T47D (cell line): Measurements from ENCODE around the gene PDE4D.

Experiments used
- DNase-seq, 2 experiments: peaks; one replicate each; pipeline versions ENCODE4 v3.0.0 to v3.0.0-alpha.2; 2011 to 2012; ENCODE audit warnings: low read depth in 1 of 2, low spot score in 1 of 2
- JUND ChIP-seq: IDR thresholded peaks from 2 replicates; pipeline ENCODE4 v1.6.1; 2012; ENCODE audit warnings: low read depth
- in situ Hi-C: cut with HindIII; loops from 2 replicates; pipeline ENCODE4 v1.10.0; 2016; ENCODE audit warnings: low sequenced_read_pairs, low pct_unique_long_range_greater_than_20kb

The PDE4D gene

DNA sequence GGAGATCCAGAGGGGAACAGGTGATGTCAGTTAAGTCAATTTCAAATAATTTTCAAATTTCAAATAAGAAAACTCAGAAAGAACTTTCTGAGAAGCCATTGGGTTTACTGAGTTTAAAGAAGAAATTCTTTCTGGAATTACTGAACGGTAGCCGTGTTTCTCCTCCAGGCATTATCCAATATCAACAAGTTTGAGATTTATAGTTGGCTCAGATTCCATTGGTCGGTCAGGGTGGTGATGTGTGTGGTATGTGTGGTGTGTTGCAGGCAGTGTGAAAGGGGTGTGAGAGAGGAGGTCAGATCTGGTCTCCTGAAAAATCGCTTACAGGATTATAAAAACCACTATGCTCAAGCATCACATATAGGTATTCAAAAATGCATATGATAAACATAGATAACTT is 60.1 kb downstream of the PDE4D start:
- TF ChIP-seq JUND = no peak
- in situ Hi-C loops = no loop called here
- no peak for DNase-seq

DNA sequence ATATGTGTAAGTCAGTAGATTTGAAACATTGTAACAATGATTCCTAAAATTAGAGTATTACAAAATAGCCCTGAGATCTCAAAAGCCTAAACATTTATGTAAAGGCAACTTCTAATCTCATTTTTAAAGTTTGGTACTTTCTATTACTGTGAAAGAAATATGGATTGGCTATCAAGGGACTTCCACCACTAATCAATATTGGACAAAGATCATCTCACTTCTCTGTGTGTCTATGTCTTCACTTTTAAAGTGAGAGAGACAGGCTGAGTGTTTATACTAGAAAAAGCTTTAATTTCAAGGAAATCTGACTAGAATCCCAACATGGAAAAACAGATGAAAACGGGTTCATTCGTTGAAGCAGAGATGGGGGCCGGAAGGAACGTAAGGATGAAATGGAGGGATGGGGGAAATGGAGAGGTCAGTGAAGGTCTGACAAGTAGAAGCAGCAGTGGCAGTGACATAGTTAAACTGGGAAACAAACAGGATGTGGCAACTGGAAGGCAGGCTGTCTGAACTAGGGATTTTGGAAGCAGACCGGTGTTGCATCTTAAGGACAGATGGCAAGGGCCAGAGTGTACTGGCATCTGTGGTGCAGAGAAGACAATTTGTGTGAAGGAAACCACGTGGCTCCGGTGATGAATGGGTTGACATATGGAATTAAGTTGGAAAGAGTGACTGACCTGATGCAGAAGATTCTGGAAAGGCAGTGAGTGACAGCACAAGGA is 60.8 kb downstream of the PDE4D start:
- TF ChIP-seq JUND = no peak
- no peak for DNase-seq
- in situ Hi-C loops = no loop called here

DNA sequence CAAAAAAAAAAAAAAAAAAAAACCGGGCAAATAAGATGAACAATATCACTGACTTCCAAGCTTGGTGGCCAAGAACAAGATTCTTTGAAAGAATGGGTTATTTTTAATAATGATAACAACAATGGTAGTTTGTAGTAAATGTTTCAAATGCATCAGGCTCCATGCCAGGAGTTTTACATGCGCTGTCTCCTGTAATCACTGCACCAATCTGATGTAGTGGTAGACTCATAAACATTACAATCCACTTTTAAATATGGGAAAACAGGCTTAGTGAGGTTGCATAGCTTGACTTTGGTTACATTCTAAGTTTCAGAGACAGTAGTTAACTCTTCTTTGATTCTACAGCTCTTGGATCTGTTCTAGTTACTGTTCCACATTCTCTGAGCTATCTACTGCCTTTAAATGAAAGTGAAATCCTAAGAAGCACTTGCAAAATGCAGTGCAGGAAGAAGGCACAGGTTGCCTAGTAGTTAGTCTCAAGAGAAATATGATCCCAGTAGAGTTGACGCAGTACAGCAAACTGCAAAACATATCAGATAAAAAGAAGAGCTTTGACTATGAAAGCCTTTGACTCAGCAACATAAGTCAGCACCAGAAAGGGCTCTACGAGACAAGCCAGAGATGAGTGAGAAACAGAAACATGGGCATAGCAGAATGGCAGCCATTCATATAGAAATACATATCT is 62.1 kb downstream of the PDE4D start:
- peak in 1 of 2 experiments; percentile 58 for DNase-seq
- TF ChIP-seq JUND = no peak; the same call in 1 of the 2 replicates
- in situ Hi-C loops = no loop called here

DNA sequence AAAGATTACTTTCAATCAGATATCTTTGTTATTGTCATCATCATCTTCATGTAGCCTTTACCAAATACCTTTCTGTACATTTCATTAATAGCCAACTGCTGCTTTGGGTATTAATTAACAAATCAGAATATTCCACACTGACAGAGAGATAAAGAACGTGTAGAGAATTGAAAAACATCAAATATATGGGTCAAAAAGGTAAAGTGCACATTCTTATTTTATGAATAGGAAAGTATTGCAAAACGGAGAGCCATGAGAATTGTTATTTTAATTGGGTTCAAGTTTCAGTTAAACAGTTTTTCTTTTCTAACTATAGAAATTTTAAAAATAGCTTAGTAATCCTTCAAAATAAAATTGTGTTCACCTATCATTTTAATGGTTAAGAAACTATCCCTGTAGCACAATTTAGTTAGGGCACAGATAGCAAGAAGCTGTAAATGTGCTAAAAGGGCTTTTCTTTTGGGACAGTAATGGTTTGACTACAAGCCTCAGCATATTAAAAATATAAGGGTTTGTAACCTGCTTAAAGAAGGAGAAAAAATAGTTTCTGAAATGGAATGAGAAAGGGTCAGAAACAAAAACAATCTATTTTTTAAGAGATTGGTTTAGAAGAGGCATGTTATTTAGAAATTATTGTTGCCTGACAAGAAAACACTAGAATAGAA is 62.9 kb downstream of the PDE4D start:
- no peak for DNase-seq
- in situ Hi-C loops = no loop called here
- no peak for TF ChIP-seq JUND

DNA sequence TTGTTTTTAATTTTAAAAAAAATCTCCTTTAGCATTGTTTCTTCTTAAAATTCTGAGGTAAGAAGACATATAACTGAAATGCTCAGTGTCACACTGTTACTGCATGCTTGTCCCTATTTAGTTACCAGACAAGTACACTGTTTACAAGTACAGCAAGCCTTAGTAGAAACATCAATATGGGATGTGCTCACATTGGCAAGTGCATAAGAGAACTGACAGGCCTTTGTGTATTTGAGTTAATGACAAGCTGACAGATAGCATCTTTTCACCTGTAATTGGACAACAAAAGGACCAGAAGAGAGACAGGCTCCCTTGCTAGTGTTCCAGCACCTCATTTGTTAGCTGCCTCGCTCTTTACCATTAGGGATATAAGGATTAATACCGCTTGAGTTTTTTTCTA is 63.6 kb downstream of the PDE4D start:
- DNase-seq = peak in 1 of 2 experiments; percentile 28
- in situ Hi-C loops = no loop called here
- TF ChIP-seq JUND = no peak

DNA sequence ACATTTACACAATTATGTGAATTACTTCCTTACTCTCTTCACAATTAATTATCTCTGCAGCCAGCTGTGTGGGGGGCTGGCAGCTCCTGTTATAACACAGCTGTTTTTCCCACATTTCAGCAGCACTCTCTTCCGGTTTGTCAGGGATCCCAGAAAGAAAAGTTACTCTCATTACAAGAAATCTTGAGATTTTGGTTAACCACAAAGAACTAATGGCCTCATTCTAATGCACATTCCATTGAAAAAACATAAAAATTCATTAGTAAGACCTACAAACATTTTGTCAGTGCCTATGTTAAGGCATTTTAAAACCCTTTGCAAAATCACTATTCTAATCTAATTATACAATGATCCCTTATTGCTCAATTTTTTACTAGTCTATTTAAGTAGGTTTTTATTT is 64.1 kb downstream of the PDE4D start:
- no peak for DNase-seq
- in situ Hi-C loops = no loop called here
- TF ChIP-seq JUND = no peak

DNA sequence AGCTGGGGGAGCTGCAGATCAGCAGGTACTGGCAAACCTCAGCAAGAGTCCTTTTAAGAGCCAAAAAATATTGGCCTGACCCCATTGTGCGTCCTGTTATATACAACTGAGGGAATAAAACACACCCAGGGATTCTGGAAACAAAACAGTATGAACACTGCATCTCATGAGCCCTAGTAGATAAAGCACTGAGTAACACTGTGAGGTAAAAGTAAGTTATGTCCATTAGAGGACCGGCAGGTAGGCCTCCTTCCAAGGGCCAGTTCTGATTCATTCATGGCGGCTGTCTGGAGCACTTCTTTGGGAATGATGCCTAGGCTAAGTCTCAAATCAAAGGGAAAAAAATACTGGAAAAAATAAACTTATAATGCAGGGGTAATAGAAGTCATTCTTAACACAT is 64.9 kb downstream of the PDE4D start:
- DNase-seq = no peak
- in situ Hi-C loops = no loop called here
- no peak for TF ChIP-seq JUND

DNA sequence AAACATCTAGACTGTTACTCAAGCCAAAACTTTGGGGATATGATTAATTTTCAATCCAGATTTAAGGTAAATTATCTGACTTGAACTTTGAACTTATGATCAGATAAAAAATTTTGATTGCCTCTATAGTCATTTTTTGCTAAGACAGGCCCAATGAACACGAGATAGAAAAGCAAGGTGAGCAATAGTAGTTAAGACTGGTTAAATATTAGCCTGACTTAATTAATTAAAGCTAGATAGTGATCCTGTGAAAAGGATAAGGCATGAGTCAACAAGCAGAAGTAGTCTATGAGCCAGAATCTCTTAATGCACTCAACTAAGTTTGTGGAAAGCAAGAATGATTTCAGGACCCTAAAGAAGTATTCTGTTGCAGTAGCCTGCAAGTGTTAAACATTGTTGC is 66.5 kb downstream of the PDE4D start:
- in situ Hi-C loops = no loop called here
- TF ChIP-seq JUND = no peak
- DNase-seq = no peak

DNA sequence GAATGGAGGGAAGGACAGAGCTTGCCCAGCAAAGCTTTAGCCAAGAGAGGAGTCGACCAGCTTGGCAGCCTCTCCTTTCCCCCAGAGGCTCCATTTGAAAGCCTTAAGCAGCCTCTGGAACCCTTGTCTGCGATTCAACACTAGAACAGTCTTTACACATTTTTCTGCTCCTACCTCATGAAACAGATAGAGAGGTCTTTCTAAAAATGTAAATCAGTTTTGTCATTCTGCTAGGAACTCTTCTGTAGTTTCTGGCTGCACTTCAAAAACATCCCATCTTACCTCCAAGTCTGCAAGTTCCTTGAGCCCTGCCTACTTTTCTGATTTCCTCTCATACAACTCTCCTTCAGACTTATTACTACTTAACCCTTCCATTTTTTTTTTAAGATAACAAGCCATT is 70.1 kb downstream of the PDE4D start:
- in situ Hi-C loops = no loop called here
- DNase-seq = no peak

DNA sequence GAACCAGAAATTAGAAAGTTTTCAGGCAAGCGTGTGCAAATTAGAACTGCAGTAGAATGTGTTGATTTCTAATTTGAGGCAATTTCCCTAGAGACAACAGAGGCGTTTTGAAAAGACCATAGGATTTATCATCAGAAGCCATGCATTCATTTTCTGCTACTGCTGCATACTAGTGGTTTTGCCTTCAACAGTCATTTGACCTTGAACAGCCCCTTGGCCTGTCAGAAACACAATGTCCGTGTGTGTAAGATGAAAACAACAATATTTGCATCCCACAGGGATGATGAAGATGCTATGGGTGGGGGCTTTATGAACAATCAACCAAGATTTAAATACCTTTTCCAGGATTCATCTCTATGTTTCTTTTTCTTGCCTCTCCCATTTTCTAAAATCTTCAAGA is 73.7 kb downstream of the PDE4D start:
- DNase-seq = no peak
- no peak for TF ChIP-seq JUND
- in situ Hi-C loops = no loop called here

More for the DNA sequence above, 70.1 kb downstream of the PDE4D start:
- TF ChIP-seq JUND = no peak

DNA sequence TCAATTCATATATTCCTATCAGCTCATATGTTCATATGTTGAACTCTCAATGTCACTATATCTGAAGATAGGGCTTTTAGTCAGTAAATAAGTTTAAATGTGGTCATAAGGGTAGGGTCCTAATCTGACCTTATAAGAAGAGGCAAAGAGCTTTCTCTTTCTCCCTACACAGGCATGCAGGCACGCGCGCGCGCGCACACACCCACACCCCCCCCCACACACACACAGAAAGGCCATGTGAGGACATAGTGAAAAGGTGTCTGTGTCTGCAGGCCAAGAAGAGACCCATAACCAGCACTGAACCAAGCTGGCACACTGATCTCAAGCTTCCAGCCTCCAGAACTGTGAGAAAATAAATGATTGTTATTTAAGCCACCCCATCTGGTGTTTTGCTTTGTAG is 76.0 kb downstream of the PDE4D start:
- DNase-seq = no peak
- in situ Hi-C loops = no loop called here
- no peak for TF ChIP-seq JUND

DNA sequence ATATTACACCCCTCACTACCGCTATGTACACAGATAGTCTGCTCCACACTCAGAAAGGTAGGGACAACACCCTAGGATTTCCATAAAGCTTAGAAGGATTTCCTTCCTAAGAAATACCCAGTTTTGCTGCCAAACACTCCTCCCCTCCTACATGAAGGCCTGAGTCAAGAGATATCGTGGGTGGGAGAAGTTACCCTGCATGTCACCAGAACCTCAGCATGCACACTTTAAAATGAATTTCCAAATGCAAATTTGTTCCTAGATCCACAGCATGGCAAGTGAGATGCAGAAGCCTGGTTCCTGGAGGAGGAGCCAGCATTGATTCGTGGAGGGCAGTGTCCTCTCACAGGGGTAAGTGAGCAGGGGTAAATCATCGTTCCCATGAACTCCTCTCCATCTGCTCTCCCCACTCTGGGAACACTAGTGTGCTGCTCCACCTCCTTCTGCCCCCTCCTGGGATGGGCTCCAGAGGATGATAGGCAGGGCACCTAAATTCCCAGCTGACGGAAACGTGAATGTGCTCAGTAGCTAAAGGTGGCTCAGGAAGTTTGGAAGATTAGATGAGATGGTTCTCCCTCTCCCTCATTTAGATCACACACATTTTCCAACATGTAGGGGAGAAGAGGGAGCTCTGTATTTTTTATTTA is 76.7 kb downstream of the PDE4D start:
- DNase-seq = no peak
- TF ChIP-seq JUND = no peak
- in situ Hi-C loops = no loop called here

DNA sequence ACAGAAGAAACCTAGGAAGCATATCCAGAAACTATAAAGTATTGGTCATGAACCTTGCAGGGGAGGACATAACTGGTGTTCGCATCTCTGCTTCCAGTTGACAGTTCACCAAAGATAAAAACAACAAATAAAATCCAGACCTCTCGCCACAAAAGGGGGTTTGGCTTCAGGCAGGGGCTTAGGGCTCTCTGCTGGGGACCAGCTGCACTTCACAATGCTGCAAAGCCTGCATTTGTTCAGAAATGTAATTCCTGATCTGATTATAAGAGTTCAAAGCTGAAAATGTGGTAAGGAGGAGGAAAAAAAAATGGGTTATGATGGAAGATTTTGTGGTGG is 79.0 kb downstream of the PDE4D start:
- in situ Hi-C loops = no loop called here
- no peak for DNase-seq

More for the DNA sequence above, 79.0 kb downstream of the PDE4D start:
- TF ChIP-seq JUND = no peak
